ENCODE results near the gene COX7A2L.
"Not testable (repeated sequence)": the region's sequence is repeated elsewhere in the genome, so short reads cannot be mapped to it uniquely, and the experiment has no call there.

Gene COX7A2L

DNA sequence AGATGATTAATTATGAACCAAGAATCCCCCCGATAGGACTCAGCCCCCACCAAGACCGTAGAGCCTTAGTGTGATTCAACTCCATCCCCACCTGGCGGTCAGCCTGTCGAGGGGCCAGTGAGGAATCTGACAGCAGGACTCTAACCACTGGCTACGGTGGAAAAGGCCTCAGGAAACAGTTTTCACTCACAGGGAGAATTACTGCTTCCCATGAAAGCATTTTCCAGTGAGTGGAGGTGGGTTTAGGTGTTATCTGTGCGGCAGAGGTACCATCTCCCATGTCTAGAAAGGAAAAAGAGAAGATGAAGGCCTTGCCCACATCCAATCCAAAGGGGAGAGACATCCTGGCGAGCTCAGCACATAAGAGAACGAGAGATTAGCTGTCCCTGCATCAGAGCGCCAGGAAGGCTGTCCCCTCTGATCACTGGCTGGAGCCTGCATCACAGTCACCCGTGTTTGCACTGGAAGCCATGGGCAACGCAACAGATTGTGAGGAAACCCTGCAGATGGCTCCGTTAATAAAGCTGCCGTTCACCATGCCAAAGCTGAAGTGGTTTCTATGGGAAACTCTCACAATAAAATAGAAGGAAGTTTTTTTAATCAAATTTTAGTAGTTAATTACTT, 22.3 kb downstream of the COX7A2L start:
- DNase-seq = no peak

DNA sequence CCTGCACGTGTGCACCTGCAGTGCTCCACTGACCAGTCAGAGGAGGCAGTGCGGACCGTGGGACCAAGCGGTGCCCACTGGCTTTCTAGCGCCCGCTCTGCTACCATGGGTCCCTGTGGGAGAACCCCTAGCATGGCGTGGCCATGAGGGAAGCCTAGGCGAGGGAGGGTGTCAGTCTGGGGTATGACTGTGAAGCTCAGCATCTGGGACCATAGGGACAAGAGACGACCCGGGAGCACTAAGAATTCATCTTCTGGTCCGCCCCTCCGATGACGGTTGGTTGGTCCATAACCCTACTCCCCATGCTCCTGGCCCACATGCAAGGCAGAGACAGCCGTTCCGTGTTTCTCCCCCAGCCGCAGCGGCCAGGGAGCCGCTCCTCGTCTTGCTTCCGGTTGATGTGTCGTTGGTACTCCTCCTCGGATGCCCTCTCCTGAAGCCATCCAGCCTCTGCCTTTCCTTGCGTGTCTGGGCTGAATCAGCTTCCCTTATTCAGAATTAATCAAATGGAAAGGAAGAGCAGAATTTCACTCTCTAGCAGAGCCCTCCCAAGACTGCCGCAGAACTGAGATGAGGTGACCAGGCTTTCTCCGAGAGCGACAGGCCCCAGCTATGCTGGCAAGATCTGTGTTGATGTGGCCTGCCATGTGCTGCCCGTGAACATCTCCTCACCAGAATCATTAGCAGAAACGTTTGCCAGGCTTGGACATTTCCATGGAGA, 23.0 kb downstream of the COX7A2L start:
- no peak for DNase-seq

DNA sequence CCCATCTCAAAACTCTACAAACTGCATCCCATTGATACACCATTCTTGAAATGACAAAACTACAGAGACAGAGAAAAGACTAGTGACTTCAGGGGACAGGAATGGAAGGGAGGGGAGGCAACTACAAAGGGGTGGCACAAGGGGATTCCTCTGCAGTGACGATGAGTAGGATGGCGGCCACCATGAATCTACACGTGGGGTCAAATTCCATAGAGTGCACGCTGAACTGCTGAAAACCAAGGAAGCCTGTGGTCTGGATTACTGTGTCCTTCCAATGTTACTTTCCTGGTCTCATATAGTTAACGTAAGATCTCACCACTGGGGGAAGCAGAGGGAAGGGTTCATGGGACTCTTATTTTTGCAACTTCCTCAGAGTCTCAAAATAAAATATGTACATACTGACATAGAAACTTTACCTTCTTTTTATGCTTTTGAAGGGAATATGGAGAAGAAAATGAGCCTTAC, 23.6 kb downstream of the COX7A2L start:
- no peak for DNase-seq

DNA sequence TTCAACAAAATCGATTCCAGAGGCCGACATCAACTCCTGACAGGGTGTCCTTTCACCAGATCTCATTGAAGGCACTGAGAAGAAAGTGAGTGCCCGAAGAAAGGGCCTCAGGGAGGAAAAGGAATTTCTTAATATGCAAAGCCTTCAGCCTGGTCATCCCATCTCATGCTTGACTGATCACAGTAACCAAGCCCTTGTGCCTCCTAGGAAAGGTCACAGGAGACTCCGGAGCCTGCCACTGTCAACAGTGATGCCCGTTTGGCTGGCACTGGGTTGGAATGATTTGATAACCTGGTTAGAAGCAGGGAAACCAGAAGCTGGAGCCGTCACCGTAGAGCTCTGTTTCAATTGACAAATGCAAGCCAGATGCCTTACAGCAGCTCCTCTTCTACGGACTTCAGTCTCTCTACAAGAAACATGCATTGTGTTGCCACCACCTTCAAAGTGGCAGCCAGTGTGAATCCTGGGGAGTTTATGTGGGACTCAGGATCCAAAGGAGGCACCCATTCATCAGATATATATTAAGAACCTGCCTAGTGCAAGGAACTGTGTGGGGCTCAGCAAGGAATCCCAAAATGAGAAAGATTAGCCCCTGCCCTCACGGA, 24.6 kb downstream of the COX7A2L start:
- DNase-seq = no peak

DNA sequence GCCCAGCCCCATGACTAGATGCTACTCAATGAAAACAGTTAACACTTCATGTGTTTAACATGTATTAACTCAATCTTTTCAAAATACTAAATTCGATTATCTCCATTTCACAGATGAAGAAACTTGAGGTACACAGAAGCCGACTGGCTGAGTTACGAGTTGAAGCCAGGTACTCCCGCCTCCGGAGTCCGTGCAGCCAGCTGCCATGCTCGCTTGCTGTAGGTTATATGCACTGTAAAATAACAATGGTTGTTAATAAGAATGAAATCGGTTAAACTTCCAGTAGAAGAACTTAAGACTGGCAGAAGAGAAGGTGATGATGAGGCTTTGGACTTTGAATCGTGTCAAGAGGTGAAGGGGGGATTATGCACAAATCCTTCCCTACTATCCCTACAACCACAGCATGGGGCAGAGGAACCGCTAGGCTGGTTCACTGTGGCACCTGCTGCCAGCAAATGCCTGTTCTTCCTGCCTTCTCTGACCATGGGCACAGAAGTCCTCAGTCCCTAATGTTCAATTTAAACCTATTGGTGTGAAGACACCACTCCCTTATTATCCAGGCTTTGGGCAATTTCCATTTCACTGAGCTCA, 25.4 kb downstream of the COX7A2L start:
- DNase-seq = no peak

DNA sequence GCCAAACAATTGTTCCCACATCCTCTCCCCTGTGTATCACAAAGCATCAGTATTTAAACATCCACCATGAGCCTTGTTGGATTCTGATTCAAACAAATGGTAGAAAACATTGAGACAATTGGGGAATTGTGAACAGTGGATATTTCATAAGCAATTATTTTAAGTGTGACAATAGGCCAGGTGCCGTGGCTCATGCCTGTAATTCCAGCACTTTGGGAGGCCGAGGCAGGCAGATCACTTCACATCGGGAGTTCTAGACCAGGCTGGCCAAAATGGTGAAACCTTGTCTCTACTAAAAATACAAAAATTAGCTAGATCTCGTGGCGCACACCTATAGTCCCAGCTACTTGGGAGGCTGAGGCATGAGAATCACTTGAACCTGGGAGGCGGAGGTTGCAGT, 26.2 kb downstream of the COX7A2L start:
- not testable (repeated sequence) for DNase-seq

DNA sequence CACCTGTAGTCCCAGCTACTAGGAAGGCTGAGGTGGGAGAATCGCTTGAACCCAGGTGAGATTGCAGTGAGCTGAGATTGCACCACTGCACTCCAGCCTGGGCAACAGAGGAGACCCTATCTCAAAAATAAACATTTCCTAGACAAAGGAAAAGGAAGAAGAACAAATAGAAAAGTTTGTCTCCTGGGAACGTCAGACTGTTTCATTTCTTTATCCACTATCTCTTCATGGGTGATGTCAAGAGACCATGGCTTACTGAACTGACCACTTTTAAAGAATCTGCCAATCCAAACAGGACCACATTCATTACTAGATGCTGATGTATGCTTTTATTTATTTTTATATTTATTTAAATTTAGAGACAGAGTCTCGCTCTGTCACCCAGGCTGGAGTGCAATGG, 26.8 kb downstream of the COX7A2L start:
- DNase-seq = no peak

DNA sequence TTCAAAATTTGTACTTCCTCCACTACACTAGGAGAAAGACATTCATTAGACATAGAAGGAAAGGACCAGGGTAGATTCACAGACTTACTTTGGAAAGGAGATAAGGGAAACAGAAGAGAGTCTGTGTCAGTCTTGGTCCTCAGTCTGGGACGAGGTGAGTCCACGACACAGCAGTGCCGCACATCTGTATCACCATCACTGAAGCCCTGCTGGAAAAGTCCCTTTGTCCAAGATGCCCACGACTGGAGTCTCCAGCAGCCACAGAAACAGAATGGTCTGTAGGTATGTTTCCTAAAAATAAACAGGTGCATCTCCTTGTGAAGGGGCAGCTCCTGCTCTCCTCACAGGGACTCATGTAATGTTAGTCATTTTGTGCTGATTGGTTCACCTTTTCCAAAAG, 27.4 kb downstream of the COX7A2L start:
- DNase-seq = no peak

DNA sequence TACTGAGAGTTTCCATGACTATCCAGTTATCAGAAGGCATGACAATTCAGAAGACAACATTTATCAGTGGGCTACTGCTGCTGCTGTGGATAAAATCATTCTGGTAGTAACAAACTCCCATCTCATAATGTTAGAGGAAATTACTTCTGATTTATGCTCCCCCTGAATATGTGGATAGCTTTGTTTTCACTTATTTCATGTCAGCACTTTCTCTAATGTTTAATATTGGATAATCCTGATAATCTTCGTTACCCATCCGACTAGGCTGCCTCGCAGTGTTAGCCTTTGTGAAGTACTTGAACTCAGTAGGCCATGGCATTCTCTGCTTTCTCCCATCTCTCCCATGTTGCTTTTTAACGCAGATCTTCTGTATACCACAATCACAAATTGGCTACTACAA, 28.4 kb downstream of the COX7A2L start:
- DNase-seq = no peak

DNA sequence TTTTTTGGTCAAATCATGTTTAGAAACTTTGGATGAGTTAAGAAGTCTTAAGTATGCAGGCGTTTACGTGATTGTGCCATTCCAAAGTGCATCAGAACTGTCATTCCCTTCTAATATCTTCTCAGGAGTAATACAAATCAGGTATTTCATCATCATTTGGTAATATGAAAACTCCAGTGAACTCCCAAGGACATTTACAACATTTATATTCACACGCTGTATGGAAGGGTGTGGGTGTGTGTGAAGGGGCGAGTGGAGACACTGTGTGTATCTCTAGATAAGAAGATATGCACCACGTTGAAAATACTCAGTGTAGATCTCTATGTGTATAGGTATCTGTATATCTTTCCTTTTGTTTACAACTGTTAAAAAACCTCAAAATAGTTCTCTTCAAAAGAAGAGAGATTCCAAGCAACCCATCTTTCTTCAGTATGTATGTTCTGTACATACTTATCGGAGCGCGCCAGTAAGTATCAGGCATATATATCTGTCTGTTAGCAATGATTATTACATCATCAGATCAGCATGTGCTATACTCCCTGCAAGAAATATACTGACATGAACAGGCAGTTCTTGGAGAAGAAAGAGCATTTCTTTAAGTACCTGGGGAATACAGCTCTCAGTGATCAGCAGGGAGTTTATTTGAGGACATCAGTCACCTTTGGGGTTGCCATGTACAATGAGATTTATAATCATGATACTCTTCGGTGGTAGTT, 29.3 kb downstream of the COX7A2L start:
- DNase-seq = no peak

DNA sequence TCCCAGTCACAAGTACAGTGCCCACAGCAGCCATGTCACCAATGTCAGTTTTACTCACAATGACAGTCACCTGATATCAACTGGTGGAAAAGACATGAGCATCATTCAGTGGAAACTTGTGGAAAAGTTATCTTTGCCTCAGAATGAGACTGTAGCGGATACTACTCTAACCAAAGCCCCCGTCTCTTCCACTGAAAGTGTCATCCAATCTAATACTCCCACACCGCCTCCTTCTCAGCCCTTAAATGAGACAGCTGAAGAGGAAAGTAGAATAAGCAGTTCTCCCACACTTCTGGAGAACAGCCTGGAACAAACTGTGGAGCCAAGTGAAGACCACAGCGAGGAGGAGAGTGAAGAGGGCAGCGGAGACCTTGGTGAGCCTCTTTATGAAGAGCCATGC, 31.3 kb downstream of the COX7A2L start:
- no peak for DNase-seq

DNA sequence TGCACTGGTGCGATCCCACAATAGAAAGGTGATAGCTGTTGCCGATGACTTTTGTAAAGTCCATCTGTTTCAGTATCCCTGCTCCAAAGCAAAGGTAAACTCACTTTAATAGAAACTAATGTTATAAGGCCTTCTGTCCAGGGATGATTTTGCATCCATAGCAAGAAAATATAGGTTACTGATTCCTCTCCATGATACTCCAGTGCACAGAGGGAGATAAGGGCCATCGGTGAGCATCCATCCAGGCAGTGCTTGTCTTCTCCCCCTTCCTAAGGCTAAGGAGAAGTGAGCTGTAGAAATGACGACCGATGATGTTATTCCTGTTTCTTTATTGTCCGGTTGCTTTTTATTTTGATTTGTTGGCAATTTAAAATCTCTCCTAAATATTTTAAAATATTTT, 32.1 kb downstream of the COX7A2L start:
- no peak for DNase-seq

DNA sequence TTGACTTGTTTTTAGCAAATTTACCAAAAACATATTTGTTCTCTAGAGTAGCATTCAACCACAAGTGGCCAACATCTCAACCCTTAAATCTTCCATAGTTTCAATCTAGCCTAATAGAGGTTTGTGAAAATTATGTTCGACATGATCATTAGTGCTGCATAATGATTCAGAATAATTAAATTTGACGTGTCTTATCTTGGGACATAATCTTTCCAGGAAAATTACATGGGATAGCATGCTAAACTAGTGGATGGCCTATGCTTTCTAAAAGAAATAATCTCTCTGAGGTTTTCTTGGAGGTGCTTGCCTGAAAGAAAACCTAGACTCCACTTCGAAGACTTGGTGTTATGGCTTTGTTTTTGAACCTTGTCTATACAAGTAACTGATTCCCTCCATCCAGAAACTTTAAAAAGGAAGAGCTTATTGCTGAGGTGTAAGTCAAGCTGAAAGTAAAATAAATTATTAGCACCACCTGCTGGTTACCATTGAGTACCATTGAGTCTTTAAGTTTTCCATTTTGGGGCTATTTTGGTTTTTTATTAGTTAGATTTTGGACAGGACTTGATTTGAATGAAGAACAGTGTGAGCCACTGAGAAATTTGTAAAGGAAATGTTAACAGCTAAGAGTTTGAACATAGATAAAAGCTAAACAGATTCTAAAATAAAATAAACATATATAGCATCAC, 32.7 kb downstream of the COX7A2L start:
- no peak for DNase-seq

DNA sequence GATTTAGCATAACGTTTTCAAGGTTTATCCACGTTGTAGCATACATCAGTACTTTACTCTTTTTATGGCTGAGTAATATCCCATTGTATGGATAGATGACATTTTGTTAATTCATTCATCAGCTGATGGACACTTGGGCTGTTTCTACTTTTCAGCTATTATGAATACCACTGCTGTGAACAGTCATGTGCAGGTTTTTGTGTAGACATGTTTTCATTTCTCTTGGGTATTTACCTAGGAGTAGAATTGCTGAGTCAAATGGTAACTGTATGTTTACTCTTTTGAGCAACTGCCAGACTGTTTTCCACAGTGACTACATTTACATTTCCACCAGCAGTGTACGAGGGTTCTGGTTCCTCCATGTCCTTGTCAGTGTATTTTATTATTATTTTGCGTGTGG, 33.9 kb downstream of the COX7A2L start:
- no peak for DNase-seq

DNA sequence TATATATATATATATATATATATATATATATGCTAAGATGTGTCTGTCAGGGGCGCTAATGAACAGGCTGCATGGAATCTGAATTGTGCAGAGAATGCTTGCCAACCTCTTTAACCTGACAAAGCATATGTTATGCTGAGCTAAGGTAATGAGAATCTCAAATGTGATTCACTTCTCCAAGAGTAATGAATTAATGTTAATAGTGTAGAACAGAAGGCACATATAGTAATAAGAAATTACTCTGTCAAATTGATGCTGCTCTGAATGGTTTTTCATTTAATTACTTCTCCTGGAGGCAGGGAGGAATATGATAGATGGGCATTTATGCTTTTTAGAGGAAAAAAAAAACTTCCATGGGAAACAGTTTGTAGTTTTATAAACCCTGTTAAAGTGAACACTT, 35.4 kb downstream of the COX7A2L start:
- no peak for DNase-seq

DNA sequence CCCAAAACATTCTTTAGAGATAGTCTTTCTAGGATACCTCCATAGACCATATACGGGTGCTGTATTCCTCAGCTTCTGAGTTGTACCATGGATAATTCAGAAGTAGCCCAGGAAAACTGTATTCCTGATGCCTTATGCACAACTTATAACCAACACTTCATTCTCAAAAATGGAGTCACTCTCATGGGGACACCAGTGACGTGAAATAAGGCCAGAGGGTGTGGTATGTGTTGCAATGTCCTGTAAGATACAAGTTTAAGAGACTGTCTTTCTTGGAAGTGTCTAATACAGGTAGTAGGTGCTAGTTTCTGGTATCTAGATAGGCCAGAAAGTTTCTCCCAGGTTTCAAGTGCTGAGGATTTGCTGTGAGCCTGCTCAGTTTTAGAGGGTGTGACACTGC, 36.1 kb downstream of the COX7A2L start:
- no peak for DNase-seq

DNA sequence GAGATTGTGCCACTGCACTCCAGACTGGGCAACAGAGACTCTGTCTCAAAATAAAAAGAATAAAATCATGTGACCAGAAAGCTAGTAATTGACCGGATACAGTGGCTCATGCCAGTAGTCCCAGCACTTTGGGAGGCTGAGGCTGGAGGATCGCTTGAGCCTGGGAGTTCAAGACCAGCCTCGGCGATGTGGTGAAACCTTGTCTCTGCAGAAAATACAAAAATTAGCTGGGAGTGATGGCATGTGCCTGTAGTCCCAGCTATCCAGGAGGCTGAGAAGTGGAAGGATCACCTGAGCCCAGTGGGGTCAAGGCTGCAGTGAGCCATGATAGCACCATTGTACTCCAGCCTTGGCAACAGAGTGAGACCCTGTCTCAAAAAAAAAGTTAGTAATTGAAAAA, 36.8 kb downstream of the COX7A2L start:
- DNase-seq = no peak

DNA sequence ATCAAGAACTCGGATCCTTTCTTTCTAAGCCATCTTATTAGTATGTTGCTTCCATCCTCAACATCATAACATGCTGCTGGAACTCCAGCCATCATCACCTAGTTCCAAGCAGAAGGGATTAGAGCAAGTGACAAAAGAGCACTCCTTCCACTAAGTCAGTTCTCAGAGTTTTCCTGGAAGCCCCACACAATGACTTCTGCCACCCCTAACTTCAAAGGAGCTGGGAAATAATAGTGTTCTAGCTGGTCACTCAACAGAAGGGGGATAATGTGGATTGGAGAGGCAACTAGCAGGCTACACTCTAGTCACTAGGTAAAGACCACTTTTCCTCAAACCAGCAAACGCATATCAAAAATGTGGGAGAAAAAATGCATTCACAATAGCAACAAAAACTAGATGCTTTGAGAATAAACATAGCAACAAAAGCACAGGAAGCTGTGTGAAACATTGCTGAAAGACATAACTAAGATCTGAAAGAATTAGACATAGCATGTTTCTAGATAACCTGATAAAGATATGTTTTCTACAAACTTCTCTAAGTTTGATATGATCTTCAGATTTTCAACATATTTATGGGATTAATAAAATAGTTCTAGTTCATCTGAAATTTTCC, 39.5 kb downstream of the COX7A2L start:
- DNase-seq = no peak

DNA sequence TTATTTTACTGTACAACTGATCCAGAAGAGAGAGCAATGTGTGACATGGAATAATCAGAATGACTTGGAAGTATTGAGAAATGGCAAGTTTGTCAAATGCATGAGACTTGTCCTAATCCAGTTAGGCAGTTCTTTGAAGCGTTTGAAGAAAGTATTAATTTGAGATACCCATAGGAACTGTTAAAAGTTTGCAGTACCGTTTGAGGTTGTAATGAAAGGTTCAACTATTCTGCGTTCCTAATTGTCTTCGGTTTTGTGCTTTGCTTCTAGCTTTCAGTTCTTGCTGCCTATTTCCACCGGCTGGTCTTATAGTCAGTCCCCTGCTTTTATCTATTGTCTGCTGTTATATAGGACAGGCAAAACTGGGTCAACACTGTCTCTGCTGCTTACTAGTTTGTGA, 41.8 kb downstream of the COX7A2L start:
- DNase-seq = no peak

DNA sequence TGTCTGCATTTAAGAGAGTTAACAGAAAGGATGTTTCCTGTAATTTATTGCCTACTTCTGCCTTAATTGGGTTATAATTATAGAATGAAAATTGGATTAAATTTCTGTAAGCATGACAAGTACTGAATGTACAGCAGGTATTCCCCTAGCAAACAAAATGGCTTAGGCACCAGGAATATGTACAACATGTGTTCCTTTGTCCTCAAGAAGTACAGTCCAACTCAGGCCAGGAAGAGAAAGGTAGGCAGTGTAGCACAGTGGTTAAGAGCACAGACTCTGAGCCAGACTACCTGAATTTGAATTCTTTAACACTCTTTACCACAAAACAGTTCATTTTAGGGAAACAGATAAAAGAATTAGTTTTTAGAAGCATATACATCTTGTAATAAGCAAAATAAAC, 43.1 kb downstream of the COX7A2L start:
- no peak for DNase-seq

DNA sequence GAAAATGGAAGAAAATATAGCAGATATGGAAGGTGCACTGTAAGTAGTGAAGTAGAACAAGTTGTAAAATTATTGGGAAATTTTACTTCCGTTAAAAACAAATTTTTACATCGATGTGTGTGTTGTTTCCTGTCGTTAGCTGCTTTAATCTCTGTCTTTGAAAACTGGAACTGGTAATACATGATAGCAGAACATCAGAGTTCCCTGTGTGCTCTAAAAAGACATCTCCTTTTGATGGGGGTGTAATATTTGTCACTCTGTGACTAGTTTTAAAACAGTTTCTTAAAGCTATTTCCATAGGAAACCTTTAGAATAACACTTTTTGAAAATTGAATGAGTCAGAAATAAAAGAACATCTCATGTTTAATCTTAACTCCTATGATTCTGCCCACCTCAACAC, 43.5 kb downstream of the COX7A2L start:
- no peak for DNase-seq

DNA sequence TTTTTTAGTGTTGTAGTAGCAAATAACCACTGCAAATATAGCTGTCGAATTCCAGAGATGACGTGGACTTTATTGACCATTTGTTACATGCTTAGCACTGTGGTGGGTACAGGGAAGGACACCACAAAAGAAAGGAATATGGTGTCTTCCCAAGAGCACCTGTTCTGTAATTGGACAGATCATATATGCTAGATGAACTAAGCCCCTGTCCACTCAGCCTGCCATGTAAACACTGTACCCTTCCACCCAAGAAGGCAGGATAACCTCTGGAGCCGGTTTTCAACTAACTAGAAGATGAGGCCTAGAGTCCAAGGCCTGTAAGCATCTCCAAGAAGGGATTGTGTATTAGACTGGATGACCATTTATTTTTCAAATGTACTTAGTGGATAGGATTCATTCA, 44.1 kb downstream of the COX7A2L start:
- no peak for DNase-seq
